Calu3 (cell line): ENCODE data around the gene MSI2. TPM values are rescaled to one million over a fixed set of nuclear protein-coding genes. Genes with fewer than 3 reads are reported as not detected.

Experiments used
- BruUV-seq: library from RNA; stranded (reverse); fragments of 400-500 nt; replicated peaks from 2 replicates; lab custom pipeline; 2021; lab: Mats Ljungman, UMichigan
- CTCF ChIA-PET: fragments of 300-600 bp; sonication (Branson Sonifier 250); formaldehyde crosslinking; loops from one replicate; lab custom pipeline; 2022; ENCODE audit warnings: antibody characterized with exemption; lab: Charles Lee
- DNase-seq: peaks from one replicate; pipeline ENCODE4 v3.0.0; 2022
- H3K27ac Mint-ChIP-seq: one replicate; pipeline ENCODE4 v1.8.0; 2022; ENCODE audit warnings: mixed read lengths; ENCODE audit not compliant: unreplicated experiment
- H3K27me3 Mint-ChIP-seq: one replicate; pipeline ENCODE4 v1.8.0; 2022; ENCODE audit warnings: mixed read lengths; ENCODE audit not compliant: unreplicated experiment
- H3K36me3 Mint-ChIP-seq: one replicate; pipeline ENCODE4 v1.8.0; 2022; ENCODE audit warnings: mild to moderate bottlenecking, moderate library complexity, mixed read lengths; ENCODE audit not compliant: insufficient read depth, unreplicated experiment
- H3K4me1 Mint-ChIP-seq: one replicate; pipeline ENCODE4 v1.8.0; 2022; ENCODE audit warnings: mild to moderate bottlenecking, low read depth, mixed read lengths; ENCODE audit not compliant: unreplicated experiment
- H3K4me3 Mint-ChIP-seq: one replicate; pipeline ENCODE4 v1.8.0; 2022; ENCODE audit warnings: mild to moderate bottlenecking, low read depth, moderate library complexity, mixed read lengths; ENCODE audit not compliant: unreplicated experiment
- H3K9me3 Mint-ChIP-seq: one replicate; pipeline ENCODE4 v1.8.0; 2022; ENCODE audit warnings: low read depth, mixed read lengths; ENCODE audit not compliant: unreplicated experiment
- intact Hi-C: fragments of 100-400 bp; cut with micrococcal nuclease; formaldehyde crosslinking; loops from one replicate; pipeline ENCODE4 v1.10.0; 2022; ENCODE audit not compliant: unreplicated experiment
- total RNA-seq: library from RNA; stranded (reverse); gene quantifications from 2 replicates; pipeline ENCODE4 v1.2.3, GENCODE V29; 2022
- TF ChIP-seq, protein P1 (sequence below): fragments of 200-600 bp; IDR thresholded peaks from one replicate; pipeline ENCODE4 v1.8.0; 2022; ENCODE audit warnings: antibody characterized with exemption; ENCODE audit not compliant: unreplicated experiment

MSI2 gene
- total RNA-seq, 1 experiment from 2014 or later, result 66.4 TPM

DNA sequence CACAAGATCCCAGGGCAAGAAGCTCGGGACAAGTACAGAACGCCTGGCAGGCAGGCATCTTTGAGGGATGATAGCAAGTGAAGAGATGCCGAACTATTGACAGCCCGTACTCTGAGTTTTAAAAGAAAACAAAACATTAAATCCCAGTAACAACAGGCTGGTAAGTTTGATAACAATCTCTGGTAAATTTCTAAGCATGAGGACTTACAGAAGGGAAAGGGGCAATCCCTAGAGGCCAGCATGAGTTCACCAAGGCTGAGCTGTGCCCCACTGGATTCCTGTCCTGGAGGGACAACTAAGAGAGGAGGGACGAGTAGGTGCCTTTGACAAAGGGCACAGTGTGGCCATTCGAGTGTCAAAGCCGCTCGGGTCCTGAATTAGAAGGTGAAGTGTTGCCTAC lies 462.6 kb downstream of the MSI2 start:
- TF ChIP-seq, protein P1, sequence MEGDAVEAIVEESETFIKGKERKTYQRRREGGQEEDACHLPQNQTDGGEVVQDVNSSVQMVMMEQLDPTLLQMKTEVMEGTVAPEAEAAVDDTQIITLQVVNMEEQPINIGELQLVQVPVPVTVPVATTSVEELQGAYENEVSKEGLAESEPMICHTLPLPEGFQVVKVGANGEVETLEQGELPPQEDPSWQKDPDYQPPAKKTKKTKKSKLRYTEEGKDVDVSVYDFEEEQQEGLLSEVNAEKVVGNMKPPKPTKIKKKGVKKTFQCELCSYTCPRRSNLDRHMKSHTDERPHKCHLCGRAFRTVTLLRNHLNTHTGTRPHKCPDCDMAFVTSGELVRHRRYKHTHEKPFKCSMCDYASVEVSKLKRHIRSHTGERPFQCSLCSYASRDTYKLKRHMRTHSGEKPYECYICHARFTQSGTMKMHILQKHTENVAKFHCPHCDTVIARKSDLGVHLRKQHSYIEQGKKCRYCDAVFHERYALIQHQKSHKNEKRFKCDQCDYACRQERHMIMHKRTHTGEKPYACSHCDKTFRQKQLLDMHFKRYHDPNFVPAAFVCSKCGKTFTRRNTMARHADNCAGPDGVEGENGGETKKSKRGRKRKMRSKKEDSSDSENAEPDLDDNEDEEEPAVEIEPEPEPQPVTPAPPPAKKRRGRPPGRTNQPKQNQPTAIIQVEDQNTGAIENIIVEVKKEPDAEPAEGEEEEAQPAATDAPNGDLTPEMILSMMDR, result no peak
- Mint-ChIP-seq H3K27me3 (peaks cover 92% of the 10 kb centered on the region), H3K27ac (no peak overlapping the region), H3K36me3 (no peaks in the 10 kb centered on the region), H3K9me3 (no peaks in the 10 kb centered on the region), H3K4me3 (no peak overlapping the region), H3K4me1 (no peaks in the 10 kb centered on the region)
- intact Hi-C loops, result no loop called here
- DNase-seq, result no peak
- BruUV-seq, result no TSS peak
- CTCF ChIA-PET, result no interaction called here

- intact Hi-C loops, result no loop called here
- H3K36me3 Mint-ChIP-seq, result no peaks in the 10 kb centered on the region
- CTCF ChIA-PET, result no interaction called here
- H3K4me3 Mint-ChIP-seq, result no peak overlapping the region
- TF ChIP-seq, protein P1, result no peak
- no peak for DNase-seq
- no TSS peak for BruUV-seq
- peaks cover 86% of the 10 kb centered on the region for H3K27me3 Mint-ChIP-seq
- H3K9me3 Mint-ChIP-seq, result no peaks in the 10 kb centered on the region
- H3K4me1 Mint-ChIP-seq, result no peaks in the 10 kb centered on the region
- H3K27ac Mint-ChIP-seq, result no peak overlapping the region
These were observed 464.2 kb downstream of the MSI2 start for GRCh38 chr17:57720386-57721035.

- Mint-ChIP-seq H3K4me1 (no peaks in the 10 kb centered on the region), H3K4me3 (no peak overlapping the region), H3K27ac (no peak overlapping the region), H3K27me3 (peaks cover 84% of the 10 kb centered on the region), H3K9me3 (no peaks in the 10 kb centered on the region), H3K36me3 (no peaks in the 10 kb centered on the region)
- intact Hi-C loops, result no loop called here
- no TSS peak for BruUV-seq
- CTCF ChIA-PET, result no interaction called here
- DNase-seq, result no peak
- TF ChIP-seq, protein P1, result no peak
These were observed 465.8 kb downstream of the MSI2 start for GRCh38 chr17:57721967-57722703.

GRCh38 chr17:57722704-57723043 lies 466.4 kb downstream of the MSI2 start:
- intact Hi-C loops, result no loop called here
- Mint-ChIP-seq H3K4me3 (no peak overlapping the region), H3K36me3 (no peaks in the 10 kb centered on the region), H3K9me3 (no peaks in the 10 kb centered on the region), H3K27me3 (peaks cover 81% of the 10 kb centered on the region), H3K4me1 (no peaks in the 10 kb centered on the region), H3K27ac (no peak overlapping the region)
- BruUV-seq, result no TSS peak
- TF ChIP-seq, protein P1, result no peak
- CTCF ChIA-PET, result interaction anchor here (0.6 kb wide), 1 partner anchor 462 kb away, joined by 4 read pairs; no protein-coding TSS in a partner anchor
- no peak for DNase-seq
